ENCODE results near the gene DYDC2.

GRCh38 chr10:80313523-80313922 lies 43.1 kb upstream of the DYDC2 start:
- TF ChIP-seq CTCF (IDR thresholded peaks at IDR 0.05) (no peak), ZFX (IDR thresholded peaks at IDR 0.05; ENCODE audit: borderline replicate concordance) (no peak)

All from 22Rv1 (cell line).